Neural progenitor cell (in vitro differentiated cells): Measurements from ENCODE around the gene C14orf93. TPM values are rescaled to one million over a fixed set of nuclear protein-coding genes. Genes with fewer than 3 reads are reported as not detected.

Experiments used
- DNase-seq: peaks from one replicate; pipeline ENCODE4 v3.0.0-alpha.2; 2016; ENCODE audit warnings: low spot score
- H2AFZ ChIP-seq: fragments of 200-600 bp; sonication (generic); replicated peaks from 2 replicates; pipeline ENCODE4 v1.6.1; 2016; ENCODE audit warnings: antibody characterized with exemption
- H3F3A ChIP-seq: fragments of 200-600 bp; sonication (generic); 2 replicates; pipeline ENCODE4 v1.6.1; 2016; ENCODE audit warnings: antibody characterized with exemption, low read depth
- H3K27ac ChIP-seq: fragments of 200-600 bp; sonication (generic); 2 replicates; pipeline ENCODE4 v1.5.1; 2016; ENCODE audit warnings: mild to moderate bottlenecking
- H3K27me3 ChIP-seq: fragments of 200-600 bp; sonication (generic); 2 replicates; pipeline ENCODE4 v1.6.1; 2016; ENCODE audit warnings: mild to moderate bottlenecking, moderate library complexity
- H3K36me3 ChIP-seq: fragments of 200-600 bp; sonication (generic); 2 replicates; pipeline ENCODE4 v1.5.1; 2016
- H3K4me1 ChIP-seq: fragments of 200-600 bp; sonication (generic); 2 replicates; pipeline ENCODE4 v1.6.1; 2016; ENCODE audit warnings: mixed run types
- H3K4me2 ChIP-seq: fragments of 200-600 bp; sonication (generic); 2 replicates; pipeline ENCODE4 v1.6.1; 2016
- H3K4me3 ChIP-seq: fragments of 200-600 bp; sonication (generic); 2 replicates; pipeline ENCODE4 v1.5.1; 2016
- H3K79me2 ChIP-seq: fragments of 200-600 bp; sonication (generic); 2 replicates; pipeline ENCODE4 v1.6.1; 2016; ENCODE audit warnings: low read depth
- H3K9ac ChIP-seq: fragments of 200-600 bp; sonication (generic); 2 replicates; pipeline ENCODE4 v1.6.1; 2016
- H3K9me3 ChIP-seq: fragments of 200-600 bp; sonication (generic); 2 replicates; pipeline ENCODE4 v1.5.1; 2016; ENCODE audit warnings: low read depth
- H4K20me1 ChIP-seq: fragments of 200-600 bp; sonication (generic); 2 replicates; pipeline ENCODE4 v1.6.1; 2016; ENCODE audit warnings: low read depth
- H3K27ac Mint-ChIP-seq: 3 replicates; pipeline ENCODE4 v1.8.0; 2021; ENCODE audit warnings: mixed read lengths
- H3K27me3 Mint-ChIP-seq: 2 replicates; pipeline ENCODE4 v1.8.0; 2022; ENCODE audit warnings: low read depth, mild to moderate bottlenecking, inconsistent platforms, moderate library complexity, mixed read lengths; ENCODE audit not compliant: insufficient read depth
- H3K36me3 Mint-ChIP-seq: 3 replicates; pipeline ENCODE4 v1.8.0; 2021; ENCODE audit warnings: mixed read lengths
- H3K4me1 Mint-ChIP-seq: 3 replicates; pipeline ENCODE4 v1.8.0; 2021; ENCODE audit warnings: mixed read lengths
- H3K4me3 Mint-ChIP-seq: 3 replicates; pipeline ENCODE4 v1.8.0; 2021; ENCODE audit warnings: mild to moderate bottlenecking, moderate library complexity, mixed read lengths
- H3K9me3 Mint-ChIP-seq: 3 replicates; pipeline ENCODE4 v1.8.0; 2020; ENCODE audit warnings: mixed read lengths
- EZH2 ChIP-seq: fragments of 200-600 bp; sonication (generic); IDR thresholded peaks from 2 replicates; pipeline ENCODE4 v1.6.1; 2017; ENCODE audit warnings: antibody characterized with exemption, mild to moderate bottlenecking, moderate library complexity
- EZH2phosphoT487 ChIP-seq: fragments of 200-600 bp; sonication (generic); IDR thresholded peaks from 2 replicates; pipeline ENCODE4 v1.6.1; 2017; ENCODE audit warnings: antibody characterized with exemption
- total RNA-seq: library from RNA; depleted of rRNA; stranded (reverse); fragments of >200 nt; gene quantifications from 2 replicates; pipeline ENCODE4 v1.2.3, GENCODE V29; 2015; ENCODE audit warnings: low replicate concordance
- TF ChIP-seq, protein P1 (sequence below): fragments of 200-600 bp; sonication (generic); IDR thresholded peaks from 2 replicates; pipeline ENCODE4 v1.5.1; 2017; ENCODE audit warnings: antibody characterized with exemption, mild to moderate bottlenecking

The C14orf93 gene
- total RNA-seq, 1 donor from 2014 or later, result 8.2 TPM

DNA sequence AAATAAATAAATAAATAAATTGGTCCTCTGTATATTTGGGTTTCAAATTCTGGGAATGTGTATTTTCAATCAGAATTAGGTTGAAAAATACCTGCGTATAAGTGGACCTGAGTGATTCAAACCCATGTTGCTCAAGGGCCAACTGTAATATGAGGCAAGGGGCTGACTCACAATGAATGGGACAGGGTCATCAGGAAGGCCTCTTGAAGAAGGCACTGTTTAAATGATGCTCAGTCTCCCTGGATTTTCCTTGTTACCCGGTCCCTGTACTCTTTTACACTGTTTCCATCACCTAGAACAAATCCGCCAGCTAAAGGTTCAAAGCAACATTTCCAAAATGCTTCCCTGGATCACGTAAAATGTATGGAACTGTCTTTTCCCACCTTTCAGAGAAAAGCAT, 21.0 kb upstream of the C14orf93 start:
- no peak overlapping the region for H3K4me2 ChIP-seq
- Mint-ChIP-seq H3K27me3 (no peaks in the 10 kb centered on the region), H3K4me1 (peaks cover 18% of the 10 kb centered on the region), H3K4me3 (peak overlapping the region; percentile 6), H3K9me3 (no peaks in the 10 kb centered on the region), H3K27ac (no peak overlapping the region), H3K36me3 (peaks cover 29% of the 10 kb centered on the region)
- peaks cover 5% of the 10 kb centered on the region for H4K20me1 ChIP-seq
- no peak for DNase-seq
- H3K9me3 ChIP-seq, result no peaks in the 10 kb centered on the region
- H3K9ac ChIP-seq, result no peak overlapping the region
- H3K4me3 ChIP-seq, result no peak overlapping the region
- no peak overlapping the region for H3K27ac ChIP-seq
- no peak overlapping the region for H2AFZ ChIP-seq
- H3K4me1 ChIP-seq, result peaks cover 12% of the 10 kb centered on the region
- H3K27me3 ChIP-seq, result no peaks in the 10 kb centered on the region
- H3K79me2 ChIP-seq, result peaks cover 57% of the 10 kb centered on the region
- peaks cover 5% of the 10 kb centered on the region for H3K36me3 ChIP-seq
- H3F3A ChIP-seq, result peaks cover 32% of the 10 kb centered on the region
- TF ChIP-seq, protein P1, sequence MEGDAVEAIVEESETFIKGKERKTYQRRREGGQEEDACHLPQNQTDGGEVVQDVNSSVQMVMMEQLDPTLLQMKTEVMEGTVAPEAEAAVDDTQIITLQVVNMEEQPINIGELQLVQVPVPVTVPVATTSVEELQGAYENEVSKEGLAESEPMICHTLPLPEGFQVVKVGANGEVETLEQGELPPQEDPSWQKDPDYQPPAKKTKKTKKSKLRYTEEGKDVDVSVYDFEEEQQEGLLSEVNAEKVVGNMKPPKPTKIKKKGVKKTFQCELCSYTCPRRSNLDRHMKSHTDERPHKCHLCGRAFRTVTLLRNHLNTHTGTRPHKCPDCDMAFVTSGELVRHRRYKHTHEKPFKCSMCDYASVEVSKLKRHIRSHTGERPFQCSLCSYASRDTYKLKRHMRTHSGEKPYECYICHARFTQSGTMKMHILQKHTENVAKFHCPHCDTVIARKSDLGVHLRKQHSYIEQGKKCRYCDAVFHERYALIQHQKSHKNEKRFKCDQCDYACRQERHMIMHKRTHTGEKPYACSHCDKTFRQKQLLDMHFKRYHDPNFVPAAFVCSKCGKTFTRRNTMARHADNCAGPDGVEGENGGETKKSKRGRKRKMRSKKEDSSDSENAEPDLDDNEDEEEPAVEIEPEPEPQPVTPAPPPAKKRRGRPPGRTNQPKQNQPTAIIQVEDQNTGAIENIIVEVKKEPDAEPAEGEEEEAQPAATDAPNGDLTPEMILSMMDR, result no peak
- TF ChIP-seq EZH2 (no peak), EZH2phosphoT487 (no peak)

DNA sequence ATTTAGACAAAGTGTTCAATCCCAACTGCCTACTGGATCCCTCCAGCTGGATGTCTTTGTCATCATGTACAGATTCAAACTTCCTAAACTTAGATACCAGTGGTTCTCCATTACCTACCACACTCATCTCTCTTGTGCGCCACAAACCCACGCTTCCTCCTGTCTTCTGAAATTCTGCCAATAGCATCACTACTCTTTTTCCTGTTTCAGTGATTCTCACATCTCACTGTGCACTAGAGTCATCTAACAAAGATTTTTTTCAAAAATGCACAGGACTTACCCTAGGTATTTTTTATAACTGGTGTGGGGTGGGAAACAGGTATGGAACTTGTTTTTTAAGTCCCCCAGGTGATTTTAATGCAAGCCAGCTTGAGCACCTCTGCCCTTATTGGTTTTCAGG, 18.9 kb upstream of the C14orf93 start:
- Mint-ChIP-seq H3K27ac (no peak overlapping the region), H3K4me3 (no peak overlapping the region), H3K27me3 (no peaks in the 10 kb centered on the region), H3K9me3 (no peaks in the 10 kb centered on the region), H3K36me3 (peaks cover 45% of the 10 kb centered on the region), H3K4me1 (peaks cover 20% of the 10 kb centered on the region)
- TF ChIP-seq, protein P1, result no peak
- no peak for TF ChIP-seq EZH2phosphoT487
- TF ChIP-seq EZH2, result no peak
- DNase-seq, result no peak
- H3K4me3 ChIP-seq, result no peak overlapping the region
- no peak overlapping the region for H2AFZ ChIP-seq
- H3K79me2 ChIP-seq, result peaks cover 49% of the 10 kb centered on the region
- H3K27ac ChIP-seq, result no peak overlapping the region
- no peak overlapping the region for H3K4me2 ChIP-seq
- peaks cover 47% of the 10 kb centered on the region for H3F3A ChIP-seq
- H3K9me3 ChIP-seq, result no peaks in the 10 kb centered on the region
- H3K36me3 ChIP-seq, result peaks cover 5% of the 10 kb centered on the region
- H4K20me1 ChIP-seq, result peaks cover 5% of the 10 kb centered on the region
- H3K9ac ChIP-seq, result no peak overlapping the region
- no peaks in the 10 kb centered on the region for H3K27me3 ChIP-seq
- peaks cover 18% of the 10 kb centered on the region for H3K4me1 ChIP-seq

DNA sequence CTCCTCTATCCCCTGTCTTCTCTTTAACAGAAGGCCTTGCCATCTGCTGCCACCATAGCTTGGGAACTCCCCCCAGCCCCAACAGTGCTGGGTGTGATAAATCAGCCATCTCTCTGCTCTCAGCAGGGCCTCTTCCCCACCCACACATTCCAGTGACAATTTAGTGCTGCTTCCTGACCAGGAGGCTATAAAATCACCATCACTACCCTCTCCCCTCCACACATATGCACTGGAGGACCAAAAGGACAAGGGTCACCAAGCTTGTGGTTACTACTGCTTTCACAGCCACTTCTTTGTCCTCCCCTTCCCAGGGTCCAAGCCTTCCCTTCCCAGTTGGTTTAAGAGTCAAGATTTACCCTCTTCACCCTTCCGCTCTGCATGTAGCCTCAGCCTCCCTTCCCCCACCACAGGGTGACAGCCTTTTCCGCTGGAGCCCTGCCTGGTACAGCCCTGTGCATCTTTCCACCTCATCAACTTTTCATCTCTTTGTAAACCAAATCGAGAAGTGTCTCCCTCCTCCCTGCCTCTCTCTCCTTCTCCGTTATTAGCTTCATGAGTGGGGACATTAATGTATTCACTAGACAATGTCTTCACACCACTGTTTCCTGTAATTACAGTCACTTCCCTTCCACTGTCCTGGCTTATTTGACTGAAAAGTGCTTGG, 15.3 kb upstream of the C14orf93 start:
- H3K4me2 ChIP-seq, result no peak overlapping the region
- peaks cover 21% of the 10 kb centered on the region for H3K79me2 ChIP-seq
- no peak overlapping the region for H3K9ac ChIP-seq
- H3K9me3 Mint-ChIP-seq, result no peaks in the 10 kb centered on the region
- no peak overlapping the region for H3K4me3 Mint-ChIP-seq
- H3K27me3 ChIP-seq, result no peaks in the 10 kb centered on the region
- H3K36me3 ChIP-seq, result no peaks in the 10 kb centered on the region
- TF ChIP-seq EZH2phosphoT487 (no peak), EZH2 (no peak)
- TF ChIP-seq, protein P1, result no peak
- H3K9me3 ChIP-seq, result no peaks in the 10 kb centered on the region
- H3K4me1 Mint-ChIP-seq, result peaks cover 30% of the 10 kb centered on the region
- H4K20me1 ChIP-seq, result peaks cover 5% of the 10 kb centered on the region
- peak overlapping the region; percentile 3 for H3K27ac ChIP-seq
- peaks cover 38% of the 10 kb centered on the region for H3K4me1 ChIP-seq
- H3K36me3 Mint-ChIP-seq, result peaks cover 30% of the 10 kb centered on the region
- H3K4me3 ChIP-seq, result no peak overlapping the region
- H2AFZ ChIP-seq, result no peak overlapping the region
- H3F3A ChIP-seq, result peaks cover 68% of the 10 kb centered on the region
- no peak overlapping the region for H3K27ac Mint-ChIP-seq
- H3K27me3 Mint-ChIP-seq, result no peaks in the 10 kb centered on the region
- DNase-seq, result no peak
